SK-N-SH treated with all-trans-retinoic acid at 6 μM for 48 hours (cell line): ENCODE results near the gene EML1.

ENCODE experiments used
- ATAC-seq: fragments of 200-7000 bp; cut with Tn5 transposase; 3 replicates; pipeline ENCODE4 v1.9.1; 2020; ENCODE audit warnings: mild to moderate bottlenecking, moderate library complexity
- ARNTL ChIP-seq: fragments of 450-650 bp; formaldehyde crosslinking; IDR thresholded peaks from 2 replicates; pipeline ENCODE4 v1.5.0; 2020; ENCODE audit warnings: low read depth, mild to moderate bottlenecking, moderate library complexity, borderline replicate concordance
- BACH2 ChIP-seq: fragments of 250-450 bp; sonication (Bioruptor Pico); IDR thresholded peaks from 2 replicates; pipeline ENCODE4 v1.9.0; 2021; ENCODE audit warnings: mild to moderate bottlenecking, borderline replicate concordance
- CREB5 ChIP-seq: fragments of 250-450 bp; sonication (Bioruptor Pico); IDR thresholded peaks from 2 replicates; pipeline ENCODE4 v1.5.1; 2020; ENCODE audit warnings: low read depth, mild to moderate bottlenecking, moderate library complexity
- CSDC2 ChIP-seq: fragments of 250-450 bp; sonication (Bioruptor Pico); IDR thresholded peaks from 2 replicates; pipeline ENCODE4 v1.5.0; 2020; ENCODE audit warnings: mild to moderate bottlenecking, moderate library complexity
- CSRNP3 ChIP-seq: fragments of 250-450 bp; sonication (Bioruptor Pico); IDR thresholded peaks from 2 replicates; pipeline ENCODE4 v1.5.1; 2021; ENCODE audit warnings: mild to moderate bottlenecking, moderate library complexity
- GLIS3 ChIP-seq: fragments of 250-450 bp; sonication (Bioruptor Pico); IDR thresholded peaks from 2 replicates; pipeline ENCODE4 v1.5.0; 2020; ENCODE audit warnings: mild to moderate bottlenecking, moderate library complexity
- ISL1 ChIP-seq: fragments of 250-450 bp; sonication (Bioruptor Pico); IDR thresholded peaks from 2 replicates; pipeline ENCODE4 v2.1.2; 2022; ENCODE audit warnings: mild to moderate bottlenecking, moderate library complexity
- PPARA ChIP-seq: fragments of 250-450 bp; sonication (Bioruptor Pico); IDR thresholded peaks from 2 replicates; pipeline ENCODE4 v1.5.0; 2020; ENCODE audit warnings: mild to moderate bottlenecking, borderline replicate concordance
- RARB ChIP-seq: fragments of 250-450 bp; sonication (Bioruptor Pico); IDR thresholded peaks from 2 replicates; pipeline ENCODE4 v1.8.0; 2021; ENCODE audit warnings: mild to moderate bottlenecking, moderate library complexity
- SNAI2 ChIP-seq: fragments of 250-450 bp; sonication (Bioruptor Pico); IDR thresholded peaks from 2 replicates; pipeline ENCODE4 v1.5.0; 2020; ENCODE audit warnings: mild to moderate bottlenecking, moderate library complexity
- TCF4 ChIP-seq: fragments of 250-450 bp; sonication (Bioruptor Pico); IDR thresholded peaks from 2 replicates; pipeline ENCODE4 v1.8.0; 2021; ENCODE audit warnings: mild to moderate bottlenecking, moderate library complexity, borderline replicate concordance
- TOX ChIP-seq: fragments of 250-450 bp; sonication (Bioruptor Pico); IDR thresholded peaks from 2 replicates; pipeline ENCODE4 v1.8.0; 2021; ENCODE audit warnings: mild to moderate bottlenecking, moderate library complexity, borderline replicate concordance
- ZC3H10 ChIP-seq: fragments of 250-450 bp; sonication (Bioruptor Pico); IDR thresholded peaks from 2 replicates; pipeline ENCODE4 v1.5.1; 2021; ENCODE audit warnings: mild to moderate bottlenecking, moderate library complexity
- ZFP3 ChIP-seq: fragments of 250-450 bp; sonication (Bioruptor Pico); IDR thresholded peaks from 2 replicates; pipeline ENCODE4 v1.5.0; 2020; ENCODE audit warnings: mild to moderate bottlenecking, moderate library complexity
- ZFP30 ChIP-seq: fragments of 450-650 bp; formaldehyde crosslinking; IDR thresholded peaks from 2 replicates; pipeline ENCODE4 v1.5.0; 2022; ENCODE audit warnings: mild to moderate bottlenecking, moderate library complexity
- ZNF70 ChIP-seq: fragments of 450-650 bp; formaldehyde crosslinking; IDR thresholded peaks from 2 replicates; pipeline ENCODE4 v1.5.0; 2020; ENCODE audit warnings: mild to moderate bottlenecking, moderate library complexity
- ZNF8 ChIP-seq: fragments of 450-650 bp; formaldehyde crosslinking; IDR thresholded peaks from 2 replicates; pipeline ENCODE4 v1.5.0; 2020; ENCODE audit warnings: mild to moderate bottlenecking, moderate library complexity
- TF ChIP-seq, protein P1 (sequence below): fragments of 250-450 bp; sonication (Bioruptor Pico); IDR thresholded peaks from 2 replicates; pipeline ENCODE4 v1.5.0; 2020; ENCODE audit warnings: mild to moderate bottlenecking, moderate library complexity
- TF ChIP-seq, protein P2 (sequence below): fragments of 250-450 bp; sonication (Bioruptor Pico); IDR thresholded peaks from 2 replicates; pipeline ENCODE4 v1.8.0; 2020; ENCODE audit warnings: mild to moderate bottlenecking, moderate library complexity, borderline replicate concordance
- TF ChIP-seq, protein P3 (sequence below): fragments of 250-450 bp; sonication (Bioruptor Pico); IDR thresholded peaks from 2 replicates; pipeline ENCODE4 v1.8.0; 2021; ENCODE audit warnings: low read depth, mild to moderate bottlenecking, moderate library complexity, borderline replicate concordance

EML1 gene

DNA sequence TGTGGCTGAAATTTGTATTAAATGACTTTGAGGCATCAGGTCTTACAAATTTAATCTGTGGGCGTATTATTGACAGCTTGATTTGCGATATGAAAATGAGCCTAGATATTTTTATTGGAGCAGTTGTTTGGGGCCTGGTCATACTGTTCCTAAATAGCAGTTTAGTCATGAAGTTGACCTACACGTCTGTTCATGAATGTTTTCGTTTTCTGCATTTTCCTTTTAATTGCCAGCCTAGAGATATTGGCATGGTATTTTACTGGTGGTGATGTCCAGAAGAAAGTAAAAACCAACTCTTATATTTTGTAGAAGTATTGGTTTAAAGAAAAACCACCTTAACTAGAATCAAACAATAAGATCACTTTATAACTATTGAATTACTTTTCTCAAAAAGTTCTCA is 1.8 kb downstream of the EML1 start (continued):
- no peak for TF ChIP-seq CSRNP3
- no peak for TF ChIP-seq ZFP30 (CRISPR knock-in tag)
- no peak for TF ChIP-seq BACH2 (CRISPR knock-in tag)
- TF ChIP-seq, protein P1, sequence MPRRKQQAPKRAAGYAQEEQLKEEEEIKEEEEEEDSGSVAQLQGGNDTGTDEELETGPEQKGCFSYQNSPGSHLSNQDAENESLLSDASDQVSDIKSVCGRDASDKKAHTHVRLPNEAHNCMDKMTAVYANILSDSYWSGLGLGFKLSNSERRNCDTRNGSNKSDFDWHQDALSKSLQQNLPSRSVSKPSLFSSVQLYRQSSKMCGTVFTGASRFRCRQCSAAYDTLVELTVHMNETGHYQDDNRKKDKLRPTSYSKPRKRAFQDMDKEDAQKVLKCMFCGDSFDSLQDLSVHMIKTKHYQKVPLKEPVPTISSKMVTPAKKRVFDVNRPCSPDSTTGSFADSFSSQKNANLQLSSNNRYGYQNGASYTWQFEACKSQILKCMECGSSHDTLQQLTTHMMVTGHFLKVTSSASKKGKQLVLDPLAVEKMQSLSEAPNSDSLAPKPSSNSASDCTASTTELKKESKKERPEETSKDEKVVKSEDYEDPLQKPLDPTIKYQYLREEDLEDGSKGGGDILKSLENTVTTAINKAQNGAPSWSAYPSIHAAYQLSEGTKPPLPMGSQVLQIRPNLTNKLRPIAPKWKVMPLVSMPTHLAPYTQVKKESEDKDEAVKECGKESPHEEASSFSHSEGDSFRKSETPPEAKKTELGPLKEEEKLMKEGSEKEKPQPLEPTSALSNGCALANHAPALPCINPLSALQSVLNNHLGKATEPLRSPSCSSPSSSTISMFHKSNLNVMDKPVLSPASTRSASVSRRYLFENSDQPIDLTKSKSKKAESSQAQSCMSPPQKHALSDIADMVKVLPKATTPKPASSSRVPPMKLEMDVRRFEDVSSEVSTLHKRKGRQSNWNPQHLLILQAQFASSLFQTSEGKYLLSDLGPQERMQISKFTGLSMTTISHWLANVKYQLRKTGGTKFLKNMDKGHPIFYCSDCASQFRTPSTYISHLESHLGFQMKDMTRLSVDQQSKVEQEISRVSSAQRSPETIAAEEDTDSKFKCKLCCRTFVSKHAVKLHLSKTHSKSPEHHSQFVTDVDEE: no peak
- no peak for TF ChIP-seq ISL1

DNA sequence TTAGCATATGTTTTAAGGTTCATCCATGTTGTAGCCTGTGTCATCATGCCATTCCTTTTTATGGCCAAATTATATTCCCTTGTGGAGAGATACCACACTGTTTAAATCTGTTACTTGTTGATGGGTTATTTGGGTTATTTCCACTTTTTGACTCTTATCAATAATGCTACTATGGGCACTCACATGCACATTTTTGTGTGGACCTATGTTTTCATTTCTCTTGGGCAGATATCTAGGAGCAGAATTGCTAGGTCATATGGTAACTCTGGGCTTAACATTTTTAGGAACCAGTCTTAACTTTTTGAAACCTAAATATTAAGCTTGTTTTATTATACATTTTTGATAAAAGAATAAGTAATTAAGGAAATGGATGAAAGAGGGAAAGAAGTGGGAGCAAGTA is 4.0 kb downstream of the EML1 start:
- TF ChIP-seq ZNF8 (CRISPR knock-in tag) (no peak), ISL1 (no peak), ZNF70 (CRISPR knock-in tag) (no peak), PPARA (CRISPR knock-in tag) (no peak), CSRNP3 (no peak), TOX (CRISPR knock-in tag) (no peak), CSDC2 (CRISPR knock-in tag) (no peak), GLIS3 (no peak), ZFP3 (CRISPR knock-in tag) (no peak), ZFP30 (CRISPR knock-in tag) (no peak), CREB5 (no peak), ARNTL (CRISPR knock-in tag) (no peak), ZC3H10 (CRISPR knock-in tag) (no peak), RARB (CRISPR knock-in tag) (no peak), BACH2 (CRISPR knock-in tag) (no peak), SNAI2 (CRISPR knock-in tag) (no peak), TCF4 (no peak)
- TF ChIP-seq, protein P2, sequence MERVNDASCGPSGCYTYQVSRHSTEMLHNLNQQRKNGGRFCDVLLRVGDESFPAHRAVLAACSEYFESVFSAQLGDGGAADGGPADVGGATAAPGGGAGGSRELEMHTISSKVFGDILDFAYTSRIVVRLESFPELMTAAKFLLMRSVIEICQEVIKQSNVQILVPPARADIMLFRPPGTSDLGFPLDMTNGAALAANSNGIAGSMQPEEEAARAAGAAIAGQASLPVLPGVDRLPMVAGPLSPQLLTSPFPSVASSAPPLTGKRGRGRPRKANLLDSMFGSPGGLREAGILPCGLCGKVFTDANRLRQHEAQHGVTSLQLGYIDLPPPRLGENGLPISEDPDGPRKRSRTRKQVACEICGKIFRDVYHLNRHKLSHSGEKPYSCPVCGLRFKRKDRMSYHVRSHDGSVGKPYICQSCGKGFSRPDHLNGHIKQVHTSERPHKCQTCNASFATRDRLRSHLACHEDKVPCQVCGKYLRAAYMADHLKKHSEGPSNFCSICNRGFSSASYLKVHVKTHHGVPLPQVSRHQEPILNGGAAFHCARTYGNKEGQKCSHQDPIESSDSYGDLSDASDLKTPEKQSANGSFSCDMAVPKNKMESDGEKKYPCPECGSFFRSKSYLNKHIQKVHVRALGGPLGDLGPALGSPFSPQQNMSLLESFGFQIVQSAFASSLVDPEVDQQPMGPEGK (CRISPR knock-in tag): no peak
- TF ChIP-seq, protein P3, sequence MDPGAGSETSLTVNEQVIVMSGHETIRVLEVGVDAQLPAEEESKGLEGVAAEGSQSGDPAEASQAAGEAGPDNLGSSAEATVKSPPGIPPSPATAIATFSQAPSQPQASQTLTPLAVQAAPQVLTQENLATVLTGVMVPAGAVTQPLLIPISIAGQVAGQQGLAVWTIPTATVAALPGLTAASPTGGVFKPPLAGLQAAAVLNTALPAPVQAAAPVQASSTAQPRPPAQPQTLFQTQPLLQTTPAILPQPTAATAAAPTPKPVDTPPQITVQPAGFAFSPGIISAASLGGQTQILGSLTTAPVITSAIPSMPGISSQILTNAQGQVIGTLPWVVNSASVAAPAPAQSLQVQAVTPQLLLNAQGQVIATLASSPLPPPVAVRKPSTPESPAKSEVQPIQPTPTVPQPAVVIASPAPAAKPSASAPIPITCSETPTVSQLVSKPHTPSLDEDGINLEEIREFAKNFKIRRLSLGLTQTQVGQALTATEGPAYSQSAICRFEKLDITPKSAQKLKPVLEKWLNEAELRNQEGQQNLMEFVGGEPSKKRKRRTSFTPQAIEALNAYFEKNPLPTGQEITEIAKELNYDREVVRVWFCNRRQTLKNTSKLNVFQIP (CRISPR knock-in tag): no peak
- TF ChIP-seq, protein P1: no peak
- ATAC-seq: no peak
